Neural progenitor cell (in vitro differentiated cells): ENCODE results near the gene CIBAR2.

Experiments used
- CTCF ChIP-seq: fragments of 200-600 bp; sonication (generic); IDR thresholded peaks from 2 replicates; pipeline ENCODE4 v1.5.1; 2017; ENCODE audit warnings: antibody characterized with exemption, mild to moderate bottlenecking
- EZH2 ChIP-seq: fragments of 200-600 bp; sonication (generic); IDR thresholded peaks from 2 replicates; pipeline ENCODE4 v1.6.1; 2017; ENCODE audit warnings: antibody characterized with exemption, mild to moderate bottlenecking, moderate library complexity
- EZH2phosphoT487 ChIP-seq: fragments of 200-600 bp; sonication (generic); IDR thresholded peaks from 2 replicates; pipeline ENCODE4 v1.6.1; 2017; ENCODE audit warnings: antibody characterized with exemption

GRCh38 chr16:85145188-85145587 lies 32.9 kb upstream of the CIBAR2 start:
- TF ChIP-seq CTCF, result no peak
- no peak for TF ChIP-seq EZH2
- no peak for TF ChIP-seq EZH2phosphoT487
